Tibial nerve (tissue), 4 donors: Measurements from ENCODE around the gene MPPE1.
"Not testable (repeated sequence)": the region's sequence is repeated elsewhere in the genome, so short reads cannot be mapped to it uniquely, and the experiment has no call there.

ENCODE experiments used
- CTCF ChIP-seq, 5 experiments: fragments of 200-600 bp in 3 of 5; fragments of 450-650 bp in 2 of 5; sonication (generic) in 3 of 5; IDR thresholded peaks; one replicate each; pipeline ENCODE4 v1.5.1; 2016 to 2019; ENCODE audit warnings: antibody characterized with exemption in 5 of 5, mild to moderate bottlenecking in 3 of 5, moderate library complexity in 2 of 5
- EP300 ChIP-seq, 2 donors: sonication (generic); formaldehyde crosslinking; IDR thresholded peaks; one replicate each; pipeline ENCODE4 v1.6.1; 2017; ENCODE audit warnings: antibody characterized with exemption in 2 of 2, mild to moderate bottlenecking in 1 of 2
- POLR2A ChIP-seq, 2 donors: fragments of 450-650 bp; IDR thresholded peaks; one replicate each; pipeline ENCODE4 v1.6.1; 2017; ENCODE audit warnings: antibody characterized with exemption in 2 of 2, mild to moderate bottlenecking in 2 of 2, moderate library complexity in 2 of 2

GRCh38 chr18:11916880-11917279 lies 8.8 kb upstream of the MPPE1 start:
- not testable (repeated sequence) for TF ChIP-seq CTCF, POLR2A (IDR thresholded peaks at IDR 0.05)
- peak in 1 of 2 donors; percentile 15 for TF ChIP-seq EP300 (IDR thresholded peaks at IDR 0.05)
